DMS114 treated with DMSO at 0.1 percent for 48 hours (cell line): ENCODE results near the gene ZFAND3.
"Not testable (repeated sequence)": the region's sequence is repeated elsewhere in the genome, so short reads cannot be mapped to it uniquely, and the experiment has no call there.

Experiments used
- DNase-seq: peaks from one replicate; lab custom pipeline; 2025; ENCODE audit not compliant: unreplicated experiment; lab: John Stamatoyannopoulos, UW

Gene ZFAND3

DNA sequence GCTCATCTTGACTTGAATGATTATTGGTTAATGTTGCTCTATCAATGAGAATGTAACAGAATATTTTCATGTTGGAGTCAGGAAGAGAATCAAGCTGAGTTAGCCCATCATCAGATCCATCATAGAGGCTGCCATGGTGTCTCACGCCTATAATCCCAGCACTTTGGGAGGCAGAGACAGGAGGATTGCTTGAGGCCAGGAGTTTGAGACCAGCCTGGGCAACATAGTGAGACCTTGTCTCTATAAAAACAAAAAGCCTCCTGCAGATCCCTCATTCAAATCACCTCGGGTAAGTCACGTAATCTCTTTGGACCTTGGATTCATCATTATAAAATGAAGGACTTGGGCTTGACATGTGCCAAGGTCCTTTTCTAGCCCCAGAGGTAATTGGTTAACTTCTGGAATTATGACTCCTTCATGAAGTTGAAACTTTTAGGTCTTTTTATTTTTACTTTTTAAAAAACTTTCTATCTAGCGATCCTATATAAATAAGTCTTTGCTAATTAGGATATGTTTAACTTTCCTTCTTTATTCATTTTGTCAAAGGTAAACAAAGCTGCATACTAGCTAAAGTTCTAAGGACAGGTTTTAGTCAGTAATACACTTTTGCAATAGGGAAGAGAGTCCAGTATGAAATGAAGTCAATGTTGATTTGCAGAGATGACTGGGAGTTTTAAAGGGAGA, 110.9 kb downstream of the ZFAND3 start:
- DNase-seq: no peak

DNA sequence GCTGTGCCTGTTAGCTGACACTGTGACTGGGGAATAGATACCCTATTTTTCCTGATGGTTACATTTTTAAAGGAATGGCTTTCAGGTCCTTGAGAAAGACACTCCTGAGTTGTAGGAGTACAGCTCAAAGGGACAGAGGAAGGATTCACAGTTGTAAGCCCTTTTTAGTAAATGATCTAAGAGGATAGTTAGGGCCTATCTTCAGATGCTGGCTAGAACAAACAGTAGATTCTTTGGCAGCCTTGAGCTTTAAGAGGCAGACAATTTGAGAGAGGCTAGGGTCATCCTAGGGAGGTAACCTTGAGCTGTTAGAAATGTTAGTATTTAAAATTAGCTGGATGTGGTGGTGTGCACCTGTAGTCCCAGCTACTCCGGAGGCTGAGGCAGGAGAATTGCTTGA, 111.5 kb downstream of the ZFAND3 start:
- no peak for DNase-seq

DNA sequence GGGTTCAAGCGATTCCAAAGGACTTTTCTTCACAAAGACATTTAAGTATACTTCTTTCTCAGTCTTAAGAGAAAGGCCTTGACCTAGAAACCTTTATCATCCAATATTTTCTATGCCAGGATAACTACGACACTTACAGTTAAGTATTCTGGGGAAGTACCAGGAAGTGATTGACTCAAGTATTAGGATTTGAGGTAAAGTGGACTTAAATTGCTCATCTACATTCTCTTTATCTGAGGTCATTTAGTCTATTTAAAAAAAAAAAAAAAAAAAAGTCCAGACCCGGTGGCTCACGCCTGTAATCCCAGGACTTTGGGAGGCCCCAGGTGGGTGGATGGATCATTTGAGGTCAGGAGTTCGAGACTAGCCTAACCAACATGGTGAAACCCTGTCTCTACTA, 114.7 kb downstream of the ZFAND3 start:
- DNase-seq: no peak

DNA sequence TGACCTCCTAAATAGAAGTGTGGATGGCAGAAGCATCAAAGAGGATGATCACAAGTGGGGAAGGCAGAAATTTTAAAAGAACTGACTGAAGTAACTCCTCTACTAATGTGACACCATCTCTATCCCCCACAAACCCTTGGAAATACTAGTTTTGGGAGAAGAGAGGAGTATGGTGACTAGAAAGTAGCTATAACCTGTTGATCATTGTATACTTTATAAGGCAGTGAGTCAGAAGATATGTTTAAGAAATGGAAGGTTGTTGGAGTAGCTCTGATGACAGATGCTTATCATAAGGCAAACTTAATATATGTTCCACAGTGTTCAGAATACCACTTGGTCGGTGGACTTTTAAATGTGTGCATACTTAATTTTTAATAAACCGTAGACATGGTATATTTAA, 116.6 kb downstream of the ZFAND3 start:
- DNase-seq: no peak

DNA sequence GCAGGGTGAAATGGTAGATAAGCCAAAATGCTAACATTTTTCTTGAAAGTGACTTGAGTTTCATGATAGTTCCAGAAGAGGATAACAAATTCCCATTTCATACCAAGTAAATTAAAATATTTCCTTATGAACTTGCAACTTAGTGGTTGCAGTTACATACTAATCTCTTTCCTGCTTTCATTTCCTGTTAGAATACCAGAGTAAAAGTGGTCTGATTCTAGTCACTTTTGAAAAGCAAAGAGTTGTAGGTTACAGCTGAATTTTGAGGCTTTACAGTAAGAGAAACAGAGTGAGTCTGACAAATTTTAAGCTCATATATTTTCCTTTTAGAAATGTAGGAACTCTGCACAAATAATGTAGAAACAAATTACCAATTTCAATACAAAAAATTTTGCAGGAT, 117.4 kb downstream of the ZFAND3 start:
- no peak for DNase-seq

DNA sequence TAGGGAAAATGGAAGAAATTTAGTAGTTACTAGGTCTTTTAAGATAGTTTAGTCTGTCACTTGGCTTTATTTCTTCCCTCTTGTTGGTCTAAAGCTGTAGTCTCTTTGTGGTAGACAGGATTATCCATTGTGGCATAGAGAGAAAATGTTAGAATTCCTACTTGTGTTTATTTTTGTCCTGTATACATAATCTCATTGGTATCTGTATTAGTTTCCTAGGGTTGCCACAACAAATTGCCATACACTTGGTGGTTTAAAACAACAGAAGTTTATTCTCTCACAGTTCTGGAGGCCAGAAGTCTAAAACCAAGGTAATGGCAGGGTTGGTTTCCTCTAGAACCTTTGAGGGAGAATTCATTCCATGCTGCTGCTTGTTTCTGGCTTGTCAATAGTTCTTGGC, 119.4 kb downstream of the ZFAND3 start:
- no peak for DNase-seq

DNA sequence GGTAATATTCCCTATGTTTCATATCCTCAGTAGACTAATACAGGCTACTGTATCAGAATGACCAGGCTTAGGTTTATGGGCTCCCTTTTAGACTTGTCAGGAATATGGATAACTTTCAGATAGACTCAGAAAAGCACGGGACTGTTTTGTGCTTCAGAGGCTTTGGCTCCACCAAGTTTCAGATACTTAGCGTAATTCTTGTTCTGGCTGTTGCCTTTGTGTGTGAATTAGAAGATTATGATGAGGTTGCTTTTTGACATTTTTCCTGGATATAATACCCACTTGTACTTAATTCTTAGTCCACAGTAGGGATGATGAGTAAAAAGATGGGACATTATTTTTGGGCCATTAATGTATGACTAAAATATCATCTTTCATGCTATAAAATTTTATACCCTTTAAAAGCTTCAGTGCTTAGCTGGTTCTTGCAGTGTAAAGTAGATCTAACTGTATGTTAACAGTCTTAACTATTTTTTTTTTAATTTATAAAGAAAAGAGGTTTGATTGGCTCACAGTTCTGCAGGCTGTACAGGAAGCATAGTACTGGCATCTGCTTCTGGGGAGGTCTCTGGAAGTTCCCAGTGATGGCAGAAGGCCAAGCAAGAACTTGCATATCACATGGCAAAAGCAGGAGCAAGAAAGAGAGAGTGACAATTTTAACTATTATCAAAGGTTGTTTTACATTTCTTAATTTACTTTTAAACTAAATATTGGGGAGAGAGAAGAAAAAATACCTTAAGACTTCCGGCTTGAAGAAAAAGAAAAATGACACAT, 120.7 kb downstream of the ZFAND3 start:
- DNase-seq: no peak

DNA sequence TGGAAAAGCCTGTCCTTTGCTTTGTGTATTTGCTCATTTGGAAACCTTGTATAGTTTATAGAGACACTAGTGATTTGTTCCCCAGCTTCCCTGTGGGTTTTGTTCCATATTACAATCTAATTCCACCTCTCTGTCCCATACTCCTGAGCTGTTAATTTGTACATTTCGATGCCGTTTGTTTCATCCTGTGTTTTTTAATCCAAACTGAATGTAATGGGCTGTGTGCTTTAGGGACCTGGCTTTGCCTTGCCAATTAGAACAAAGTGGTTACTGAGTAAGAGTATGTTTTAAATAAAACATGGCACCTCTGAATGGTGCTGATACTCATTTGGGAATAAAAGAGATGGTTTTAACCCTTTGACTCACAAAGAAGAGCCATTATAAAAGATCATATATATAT, 122.3 kb downstream of the ZFAND3 start:
- DNase-seq: no peak

DNA sequence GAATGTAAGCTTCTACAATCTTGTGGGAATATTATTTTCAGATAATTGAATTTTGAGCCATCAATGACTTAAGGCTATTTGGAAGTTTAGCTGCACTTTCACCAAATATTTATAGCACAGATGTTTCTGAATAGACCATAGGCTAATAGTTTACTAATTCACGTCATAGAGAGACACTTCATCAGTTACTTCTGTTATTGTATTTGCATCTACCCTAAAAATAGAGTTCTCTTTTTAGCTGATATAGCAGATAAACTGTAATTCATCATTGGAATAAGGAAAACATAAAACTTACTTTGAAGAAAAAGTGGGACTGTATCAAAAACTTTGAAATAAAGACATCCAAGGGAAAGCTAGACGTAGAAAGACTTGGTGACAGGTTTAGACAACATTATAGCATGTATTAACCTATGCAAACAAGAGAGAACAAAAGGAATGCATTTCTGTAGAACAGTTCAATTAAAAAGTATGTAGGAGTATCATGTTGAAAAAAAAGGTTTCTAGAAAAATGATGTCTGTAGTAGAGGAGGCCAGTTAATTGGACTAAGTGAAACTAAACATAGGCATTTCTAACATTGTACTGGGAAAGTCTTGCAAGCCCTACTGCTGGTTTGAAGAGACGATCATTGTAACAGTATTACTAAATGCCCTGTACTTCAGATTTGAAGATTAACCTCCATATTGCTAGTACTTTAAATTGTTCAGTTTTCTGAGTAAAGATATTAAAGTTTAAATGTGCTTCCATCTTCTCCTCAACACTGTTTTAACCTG, 123.3 kb downstream of the ZFAND3 start:
- no peak for DNase-seq

DNA sequence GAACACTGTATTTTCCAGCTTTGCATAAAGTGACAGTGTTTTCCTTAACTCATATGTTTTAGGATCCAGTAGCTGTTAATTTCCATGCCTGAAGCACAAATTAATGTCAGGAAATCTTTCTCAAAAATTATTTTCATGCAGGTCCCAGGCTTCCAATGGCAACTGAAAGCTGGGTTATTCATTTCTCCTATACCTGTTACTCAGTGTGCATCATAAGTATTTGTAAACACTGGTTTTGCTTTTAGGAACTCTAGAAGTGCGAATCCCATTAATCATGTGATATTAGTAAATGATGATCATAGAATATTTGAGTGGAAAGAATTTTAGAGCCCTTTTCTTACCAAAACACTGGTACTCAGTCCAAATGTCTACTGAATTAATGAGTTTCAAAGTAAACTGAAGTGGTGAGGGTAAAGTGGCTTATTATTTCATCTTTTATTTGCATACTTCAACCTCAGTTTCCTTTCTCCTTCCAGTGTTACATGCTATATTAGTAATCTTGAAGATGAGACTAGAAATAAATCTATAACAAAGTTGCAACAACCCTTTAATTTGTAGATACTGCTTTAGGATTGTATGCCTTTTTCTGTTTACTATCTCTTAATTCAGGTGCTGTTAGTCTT, 124.0 kb downstream of the ZFAND3 start:
- no peak for DNase-seq

DNA sequence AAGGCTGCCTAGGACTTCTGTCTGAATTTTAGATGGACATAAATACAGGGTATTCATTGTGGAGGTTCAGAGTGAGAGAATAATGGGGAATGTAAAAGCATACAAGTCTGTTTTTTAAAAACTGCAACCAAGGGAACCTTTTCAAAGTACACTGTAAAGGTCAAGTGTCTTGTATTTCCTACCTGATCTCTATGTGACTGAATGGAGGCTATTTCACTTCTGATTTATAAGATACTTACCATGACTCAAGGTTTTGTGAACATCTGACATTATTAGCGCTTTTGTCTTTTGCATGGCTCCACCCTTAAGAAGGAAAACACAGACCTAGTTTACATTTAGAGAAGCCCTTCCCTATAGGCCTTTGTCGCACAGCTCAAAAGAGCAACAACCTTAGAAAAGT, 126.5 kb downstream of the ZFAND3 start:
- DNase-seq: no peak

DNA sequence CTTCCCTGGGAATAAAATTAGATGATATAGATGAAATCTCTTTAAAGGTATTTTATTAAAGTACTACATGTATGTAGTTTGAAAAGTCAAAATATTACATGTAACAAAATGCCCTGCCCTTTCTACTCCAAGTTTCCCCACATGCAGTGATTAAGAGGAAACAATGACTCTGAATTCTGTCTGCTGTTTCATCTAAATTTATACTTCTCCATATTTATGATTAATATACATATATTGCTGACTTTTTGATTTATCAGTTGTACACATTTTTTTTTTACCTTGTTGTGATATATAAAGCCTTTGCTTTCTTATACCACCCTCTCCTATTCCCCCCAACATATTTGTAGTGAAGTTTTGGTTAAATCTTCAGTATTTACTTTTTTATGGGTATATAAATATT, 127.9 kb downstream of the ZFAND3 start:
- DNase-seq: no peak

DNA sequence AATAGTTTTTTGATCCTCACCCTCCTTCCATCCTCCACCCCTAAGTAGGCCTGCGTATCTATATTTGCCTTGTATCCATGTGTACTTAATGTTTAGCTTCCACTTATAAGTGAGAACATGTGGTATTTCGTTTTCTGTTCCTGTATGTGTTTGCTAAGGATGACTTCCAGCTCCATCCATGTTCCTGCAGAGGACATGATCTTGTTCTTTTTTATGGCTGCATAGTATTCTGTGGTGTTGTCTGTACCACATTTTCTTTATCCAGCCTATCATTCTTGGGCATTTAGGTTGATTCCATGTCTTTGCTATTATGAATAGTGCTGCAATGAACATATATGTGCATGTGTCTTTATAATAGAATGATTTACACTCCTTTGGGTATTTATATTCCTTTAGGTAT, 129.1 kb downstream of the ZFAND3 start:
- not testable (repeated sequence) for DNase-seq

DNA sequence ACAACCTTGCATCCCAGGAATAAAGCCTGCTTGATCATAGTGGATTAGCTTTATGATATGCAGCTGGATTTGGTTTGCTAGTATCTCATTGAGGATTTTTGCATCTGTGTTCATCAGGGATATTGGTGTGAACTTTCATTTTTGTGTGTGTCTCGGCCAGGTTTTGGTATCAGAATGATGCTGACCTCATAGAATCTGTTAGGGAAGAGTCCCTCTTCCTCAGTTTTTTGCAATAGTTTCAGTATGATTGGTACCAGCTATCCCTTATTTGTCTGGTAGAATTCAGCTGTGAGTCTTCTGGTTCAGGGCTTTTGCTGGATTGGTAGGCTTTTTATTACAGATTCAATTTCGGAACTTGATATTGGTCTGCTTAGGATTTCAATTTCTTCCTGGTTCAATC, 132.5 kb downstream of the ZFAND3 start:
- DNase-seq: no peak

DNA sequence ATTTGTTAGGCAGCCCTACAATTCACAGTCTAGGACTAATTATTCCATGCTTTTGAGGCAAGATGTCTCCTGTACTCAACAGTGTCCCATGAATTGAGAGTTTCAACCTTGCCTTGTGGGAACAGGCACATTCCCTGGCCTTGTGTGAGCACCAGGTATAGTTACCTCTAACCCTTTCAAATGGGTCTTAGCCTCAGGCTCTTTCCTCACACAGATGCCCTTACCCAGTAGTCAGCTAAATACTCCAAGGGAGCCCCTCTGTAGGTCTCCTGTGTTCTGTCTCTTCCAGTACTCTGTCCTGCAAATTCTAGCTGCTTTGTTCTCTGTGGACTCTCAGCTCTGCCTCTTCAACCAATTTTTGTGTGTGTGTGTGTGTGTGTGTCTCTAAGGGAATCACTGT, 135.3 kb downstream of the ZFAND3 start:
- DNase-seq: no peak

DNA sequence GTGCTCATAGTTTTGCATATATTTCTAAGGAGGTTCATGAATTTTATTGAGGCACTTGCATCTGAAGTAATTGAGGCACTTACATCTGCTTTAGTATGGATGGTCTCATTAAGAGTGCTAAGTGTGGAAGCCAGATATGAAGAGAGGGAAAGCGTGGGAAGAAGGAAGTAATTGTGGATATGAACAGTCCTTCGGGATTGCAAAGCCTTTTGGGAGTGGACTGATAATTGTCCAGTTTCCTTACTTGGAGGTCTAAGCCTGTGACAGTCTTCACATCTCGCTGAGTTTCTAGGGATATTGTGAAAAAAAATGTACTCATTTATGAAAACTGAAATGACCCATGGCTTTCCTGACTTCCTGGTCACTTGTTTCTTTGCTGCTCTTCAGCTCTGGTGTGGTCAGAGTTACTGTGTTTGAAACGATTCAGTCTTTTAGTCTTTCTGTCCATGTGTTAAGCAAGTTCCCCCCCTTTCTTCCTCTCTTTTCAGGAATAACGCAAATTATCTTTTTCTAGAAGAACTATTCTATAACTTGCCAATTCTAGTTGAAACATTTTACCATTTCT, 137.3 kb downstream of the ZFAND3 start:
- DNase-seq: no peak

DNA sequence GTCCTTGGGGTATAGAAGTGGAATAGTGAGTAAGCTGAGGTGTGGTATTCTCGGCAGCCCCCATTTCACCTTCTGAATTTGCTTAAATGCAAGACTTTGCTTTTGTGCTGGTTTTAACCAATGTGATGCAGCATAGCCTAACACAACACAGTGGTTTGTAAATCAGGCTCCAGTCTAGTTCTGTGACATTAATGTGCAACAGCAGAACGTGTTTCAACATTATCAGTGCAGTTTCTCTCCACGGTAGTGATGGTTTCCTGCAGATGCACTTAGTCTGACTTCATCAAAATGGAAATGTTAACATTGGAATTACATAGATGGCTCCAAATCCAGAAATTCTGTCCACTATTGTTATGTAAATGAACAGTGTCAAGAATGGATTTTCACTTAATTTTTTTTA, 139.5 kb downstream of the ZFAND3 start:
- no peak for DNase-seq

DNA sequence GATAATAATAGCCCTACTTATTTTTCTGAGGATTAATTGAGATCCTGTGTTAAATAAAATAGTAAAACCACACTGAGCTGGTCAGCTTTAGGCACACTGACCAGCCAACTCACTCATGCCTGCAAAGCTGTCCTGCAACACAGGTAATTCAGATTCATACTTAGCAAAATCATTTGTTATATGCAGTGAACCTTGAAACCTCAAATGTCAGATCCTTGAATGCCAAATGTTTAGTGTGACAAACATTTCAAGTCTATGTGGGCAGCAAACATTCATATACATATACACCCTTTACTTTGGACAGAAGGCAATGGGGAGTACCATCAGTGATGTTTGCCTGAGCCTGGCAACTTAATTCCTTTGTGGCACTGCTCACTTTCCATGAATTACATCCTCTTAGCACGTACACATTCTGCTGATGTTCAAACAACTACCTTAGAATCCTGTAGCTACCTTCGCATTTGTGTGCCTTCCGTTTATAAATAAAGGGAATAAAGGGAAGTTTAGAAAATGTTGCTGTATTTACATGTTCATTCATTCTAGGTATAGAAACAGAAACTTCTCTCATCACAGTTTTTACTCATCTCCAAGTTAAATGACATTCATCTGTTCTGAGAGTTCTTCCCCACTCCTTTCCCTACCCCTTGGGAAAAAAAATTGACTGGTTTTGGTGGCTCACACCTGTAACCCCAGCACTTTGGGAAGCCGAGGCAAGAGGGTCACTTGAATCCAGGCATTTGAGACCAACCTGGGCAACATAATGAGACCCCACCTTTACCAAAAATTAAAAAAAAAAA, 140.8 kb downstream of the ZFAND3 start:
- DNase-seq: no peak

DNA sequence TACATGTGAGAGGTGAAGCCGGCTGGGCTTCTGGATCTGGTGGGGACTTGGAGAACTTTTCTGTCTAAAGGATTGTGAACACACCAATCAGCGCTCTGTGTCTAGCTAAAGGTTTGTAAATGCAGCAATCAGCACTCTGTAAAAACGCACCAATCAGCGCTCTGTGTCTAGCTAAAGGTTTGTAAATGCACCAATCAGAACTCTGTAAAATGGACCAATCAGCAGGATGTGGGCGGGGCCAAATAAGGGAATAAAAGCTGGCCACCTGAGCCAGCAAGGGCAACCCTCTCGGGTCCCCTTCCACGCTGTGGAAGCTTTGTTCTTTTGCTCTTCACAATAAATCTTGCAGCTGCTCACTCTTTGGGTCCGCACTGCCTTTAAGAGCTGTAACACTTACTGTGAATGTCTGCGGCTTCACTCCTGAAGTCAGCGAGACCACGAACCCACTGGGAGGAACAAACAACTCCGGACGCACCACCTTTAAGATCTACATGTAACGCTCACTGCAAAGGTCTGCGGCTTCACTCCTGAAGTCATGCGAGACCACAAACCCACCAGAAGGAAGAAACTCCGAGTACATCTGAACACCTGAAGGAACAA, 143.1 kb downstream of the ZFAND3 start:
- not testable (repeated sequence) for DNase-seq
